ENCODE data around the gene CNTNAP2. TPM values are rescaled to one million over a fixed set of nuclear protein-coding genes. Genes with fewer than 3 reads are reported as not detected.

Gene CNTNAP2
- 1 to 10 TPM; 4.4 to 6.1 TPM for total RNA-seq
- 4.3 TPM for polyA plus RNA-seq (ENCODE audit: insufficient read depth, low read depth, low replicate concordance)
- long read RNA-seq, donor 1, full-length matches to known transcripts = 3 of 3 reads
- long read RNA-seq, donor 1, partial matches to known transcripts = 0 of 3 reads
- long read RNA-seq, donor 1, other reads (novel, unspliced or antisense) = 0 of 3 reads
- long read RNA-seq, donor 2, full-length matches to known transcripts = 1 of 1 reads
- long read RNA-seq, donor 2, partial matches to known transcripts = 0 of 1 reads
- long read RNA-seq, donor 2, other reads (novel, unspliced or antisense) = 0 of 1 reads

GRCh38 chr7:146116521-146117222 lies at the start of gene CNTNAP2:
TSS of gene CNTNAP2 (plus strand) at chr7:146116801. CDS start at chr7:146116877, 76 bp downstream.
- Histone ChIP-seq H3K9me3 (no peaks in the 10 kb centered on the region), H3K27me3 (no peaks in the 10 kb centered on the region), H3K4me1 (no peaks in the 10 kb centered on the region), H3K27ac (no peak within 1 kb of the TSS), H3K4me3 (peak within 1 kb of the TSS; percentile 34 to 54), H3K36me3 (ENCODE audit: low read depth, missing control alignments) (no peaks in the 10 kb centered on the region)
- DNase-seq = peak; percentile 16
- intact Hi-C loops (cut with DNase I; ENCODE audit: low total_unique reads) = no loop called here
- WGBS, 2 donors = 0 to 2% methylated on average over 17 to 42 of the region's 42 CpGs
- TF ChIP-seq POLR2A (IDR thresholded peaks at IDR 0.05) = no peak
- no peak for TF ChIP-seq CTCF (IDR thresholded peaks at IDR 0.05)

GRCh38 chr7:146067880-146068279 lies 48.7 kb upstream of the CNTNAP2 start:
- 75 to 77% methylated on average over 3 of the region's 3 CpGs for WGBS, 2 donors
- Histone ChIP-seq H3K9me3 (no peaks in the 10 kb centered on the region), H3K36me3 (ENCODE audit: low read depth, missing control alignments) (no peaks in the 10 kb centered on the region), H3K4me1 (no peaks in the 10 kb centered on the region), H3K4me3 (no peak overlapping the region), H3K27me3 (no peaks in the 10 kb centered on the region), H3K27ac (no peak overlapping the region)
- no peak for TF ChIP-seq POLR2A (IDR thresholded peaks at IDR 0.05)
- TF ChIP-seq CTCF (IDR thresholded peaks at IDR 0.05) = no peak
- intact Hi-C loops (cut with DNase I; ENCODE audit: low total_unique reads) = no loop called here
- no peak for DNase-seq

GRCh38 chr7:146074195-146074765 lies 42.3 kb upstream of the CNTNAP2 start:
- H3K27ac ChIP-seq = no peak overlapping the region
- no peaks in the 10 kb centered on the region for H3K9me3 ChIP-seq
- 43 to 63% methylated on average over 3 to 6 of the region's 6 CpGs for WGBS, 2 donors
- DNase-seq = no peak
- H3K27me3 ChIP-seq = no peaks in the 10 kb centered on the region
- H3K4me3 ChIP-seq = no peak overlapping the region
- intact Hi-C loops (cut with DNase I; ENCODE audit: low total_unique reads) = no loop called here
- no peaks in the 10 kb centered on the region for H3K4me1 ChIP-seq
- TF ChIP-seq POLR2A (IDR thresholded peaks at IDR 0.05) = no peak
- no peak for TF ChIP-seq CTCF (IDR thresholded peaks at IDR 0.05)
- no peaks in the 10 kb centered on the region for H3K36me3 ChIP-seq (ENCODE audit: low read depth, missing control alignments)

GRCh38 chr7:146076344-146076743 lies 40.3 kb upstream of the CNTNAP2 start:
- no peaks in the 10 kb centered on the region for H3K4me1 ChIP-seq
- no peak overlapping the region for H3K27ac ChIP-seq
- no peak for DNase-seq
- H3K36me3 ChIP-seq (ENCODE audit: low read depth, missing control alignments) = no peaks in the 10 kb centered on the region
- no peak overlapping the region for H3K4me3 ChIP-seq
- no peaks in the 10 kb centered on the region for H3K9me3 ChIP-seq
- 24 to 65% methylated on average over 2 of the region's 2 CpGs for WGBS, 2 donors
- no peak for TF ChIP-seq POLR2A (IDR thresholded peaks at IDR 0.05)
- no peak for TF ChIP-seq CTCF (IDR thresholded peaks at IDR 0.05)
- no peaks in the 10 kb centered on the region for H3K27me3 ChIP-seq
- intact Hi-C loops (cut with DNase I; ENCODE audit: low total_unique reads) = no loop called here

Measured in testis (tissue), 5 donors.